NCI-H2081 (cell line): Measurements from ENCODE around the gene PEX6.
A peak's percentile ranks its signal among the peaks of the same experiment; 100 is the strongest.
"Not testable (repeated sequence)": the region's sequence is repeated elsewhere in the genome, so short reads cannot be mapped to it uniquely, and the experiment has no call there.

Experiments
- DNase-seq, 2 experiments: peaks; one replicate each; lab custom pipeline; 2025; lab: John Stamatoyannopoulos, UW

The PEX6 gene

DNA sequence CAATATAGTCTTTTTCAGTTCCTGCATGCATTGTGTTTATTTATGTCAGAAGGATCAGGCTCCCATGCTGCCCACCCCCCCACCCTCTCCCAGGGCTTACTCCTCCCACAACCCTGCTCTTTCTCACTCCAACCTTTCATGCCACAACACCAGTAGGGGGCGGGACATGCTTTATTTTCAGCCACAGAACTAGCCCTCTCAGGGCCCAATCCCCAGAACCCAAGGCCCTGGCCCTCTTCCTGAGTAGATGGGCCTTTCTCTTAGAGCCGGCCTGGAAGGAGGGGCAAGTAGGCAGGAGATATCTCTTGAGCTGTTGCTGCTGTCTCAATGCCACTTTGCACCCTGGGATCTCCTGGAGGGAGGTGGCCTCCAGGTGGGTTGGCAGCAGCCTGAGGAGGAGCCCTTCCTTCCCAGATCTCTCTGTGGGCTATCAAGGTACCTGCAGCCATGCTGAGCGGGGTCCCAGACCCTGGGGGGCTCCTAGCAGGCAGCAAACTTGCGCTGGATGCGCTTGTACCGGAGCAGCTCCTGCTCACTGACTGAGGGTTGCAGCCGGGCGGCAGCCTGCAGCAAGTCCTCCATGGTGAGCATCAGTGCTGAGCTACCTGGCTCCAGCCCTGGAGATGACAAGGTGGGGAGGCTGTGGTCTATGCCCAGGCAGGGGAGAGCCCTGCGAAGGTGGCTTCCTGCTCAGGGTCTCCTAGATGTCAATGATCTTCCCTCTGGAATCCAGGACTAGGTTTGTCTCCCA is 15.0 kb downstream of the PEX6 start:
- DNase-seq, result peak in 1 of 2 experiments; percentile 17

DNA sequence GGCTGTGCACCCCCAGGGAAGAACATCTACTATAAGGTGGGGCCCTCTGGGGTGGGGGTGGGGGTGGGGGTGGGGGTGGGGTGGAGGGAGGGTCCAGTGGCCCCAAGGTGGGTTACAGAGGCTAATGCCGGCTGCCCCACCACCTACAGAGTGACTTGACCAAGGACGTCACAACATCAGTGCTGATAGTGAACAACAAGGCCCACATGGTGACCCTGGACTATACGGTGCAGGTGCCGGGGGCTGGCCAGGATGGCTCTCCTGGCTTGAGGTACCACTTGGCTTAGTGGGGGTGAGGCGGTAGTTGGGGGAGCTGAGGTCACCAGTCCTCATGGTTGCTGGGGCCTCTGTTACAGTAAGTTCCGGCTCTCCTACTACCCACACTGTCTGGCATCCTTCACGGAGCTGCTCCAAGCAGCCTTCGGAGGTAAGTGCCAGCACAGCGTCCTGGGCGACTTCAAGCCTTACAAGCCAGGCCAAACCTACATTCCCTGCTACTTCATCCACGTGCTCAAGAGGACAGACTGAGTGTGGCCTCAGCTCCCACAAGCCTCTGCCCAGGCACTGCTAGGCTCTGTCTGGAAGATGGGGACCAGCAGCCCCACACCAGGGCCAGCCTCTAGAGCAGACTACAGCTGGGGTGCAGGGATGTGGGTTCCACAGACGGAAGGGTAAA is 15.7 kb downstream of the PEX6 start:
- DNase-seq, result no peak

DNA sequence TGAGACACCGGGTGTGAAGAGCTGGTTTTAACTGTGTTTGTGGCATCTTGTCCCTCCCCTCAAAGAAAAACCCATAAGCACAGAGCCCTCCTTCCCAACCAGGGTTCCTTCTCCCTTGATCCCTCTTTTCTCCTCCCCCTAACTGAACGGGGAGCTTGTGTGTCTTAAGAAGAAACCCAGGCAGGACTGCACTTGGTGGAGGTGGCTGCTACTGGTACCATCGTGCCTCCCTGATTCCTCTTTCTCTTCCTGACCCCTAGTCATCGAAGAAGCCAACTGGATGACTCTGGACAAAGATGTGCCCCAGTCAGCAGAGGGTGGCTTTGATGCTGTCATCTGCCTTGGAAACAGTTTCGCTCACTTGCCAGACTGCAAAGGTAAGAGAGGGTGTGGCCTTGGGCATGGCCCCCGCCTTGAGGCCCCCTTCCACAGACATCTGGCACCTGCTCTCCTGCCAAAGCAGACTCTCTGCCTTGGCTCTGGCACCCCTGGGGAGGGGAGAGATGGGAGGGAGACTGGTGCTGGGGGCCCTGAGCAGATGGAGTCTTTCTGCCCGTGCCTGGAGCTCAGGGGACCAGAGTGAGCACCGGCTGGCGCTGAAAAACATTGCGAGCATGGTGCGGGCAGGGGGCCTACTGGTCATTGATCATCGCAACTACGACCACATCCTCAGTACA is 16.3 kb downstream of the PEX6 start:
- DNase-seq, result no peak

DNA sequence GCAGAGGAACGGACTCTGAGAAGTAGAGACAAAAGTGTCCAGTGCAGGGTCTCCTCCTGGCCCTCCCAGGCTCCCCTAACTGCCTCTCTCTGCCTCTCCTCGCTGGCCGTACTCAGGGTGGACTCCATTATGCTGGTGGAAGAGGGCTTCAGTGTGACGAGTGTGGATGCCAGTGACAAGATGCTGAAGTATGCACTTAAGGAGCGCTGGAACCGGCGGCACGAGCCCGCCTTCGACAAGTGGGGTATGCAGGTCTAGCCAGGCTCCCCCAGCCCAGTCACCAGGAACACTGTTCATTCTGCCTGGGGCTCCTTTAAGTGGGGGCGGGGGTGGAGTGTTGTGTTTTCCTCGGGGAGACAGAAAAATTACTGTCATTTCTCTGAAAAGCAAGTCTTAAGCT is 16.9 kb downstream of the PEX6 start:
- DNase-seq, result no peak

DNA sequence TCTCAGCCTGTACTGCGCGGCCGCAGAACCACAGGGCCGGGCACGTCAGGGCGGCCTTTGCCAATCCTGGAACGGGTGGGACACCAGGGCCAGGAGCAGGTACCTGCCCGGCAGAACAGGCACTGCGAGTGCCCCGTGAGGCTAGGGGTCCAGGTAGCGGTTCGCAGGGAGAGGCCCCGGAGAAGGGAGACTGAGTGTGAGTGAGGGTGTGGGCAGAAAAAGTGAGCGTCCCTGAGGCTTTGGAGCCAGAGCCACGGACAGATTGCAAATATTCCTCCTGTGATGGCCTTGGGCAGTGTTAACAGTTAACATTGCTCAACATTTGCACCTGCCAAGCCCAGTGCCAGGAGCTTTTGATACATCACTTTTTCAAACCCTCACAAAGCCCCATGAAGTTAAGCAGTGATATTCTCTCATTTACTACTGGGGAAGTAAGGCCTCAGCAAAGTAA is 17.9 kb downstream of the PEX6 start:
- DNase-seq, result no peak

DNA sequence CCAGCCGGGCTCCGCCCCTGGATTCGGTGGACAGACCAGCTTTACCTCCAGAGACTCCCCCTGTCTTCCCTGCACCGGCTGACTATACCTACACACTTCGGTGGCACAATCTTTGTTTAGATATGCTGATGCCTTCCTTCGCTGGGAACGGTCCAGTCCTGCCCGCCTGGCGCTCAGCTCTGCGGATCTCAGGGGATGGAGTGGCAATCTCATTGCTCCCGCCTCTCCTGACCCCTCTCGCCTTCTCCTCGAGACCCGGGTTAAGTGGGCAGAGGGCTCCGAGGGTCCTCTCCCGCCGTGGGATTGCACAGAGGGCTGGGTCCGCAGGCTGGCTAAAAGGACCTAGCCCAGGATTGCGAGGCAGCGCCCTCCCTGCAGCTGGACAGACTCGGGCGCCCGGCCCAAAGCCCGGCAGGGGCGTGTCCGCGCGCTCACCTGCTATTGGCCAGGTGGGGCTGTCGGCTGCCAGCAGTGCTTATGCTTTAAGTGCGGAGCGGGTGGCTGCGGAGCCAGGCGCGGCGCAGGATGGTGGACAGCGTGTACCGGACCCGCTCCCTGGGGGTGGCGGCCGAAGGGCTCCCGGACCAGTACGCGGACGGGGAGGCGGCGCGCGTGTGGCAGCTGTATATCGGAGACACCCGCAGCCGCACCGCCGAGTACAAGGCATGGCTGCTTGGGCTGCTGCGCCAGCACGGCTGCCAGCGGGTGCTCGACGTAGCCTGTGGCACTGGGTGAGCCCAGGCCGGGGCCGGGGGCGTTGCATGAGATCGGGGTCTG is 18.6 kb downstream of the PEX6 start, which contains the start of gene GNMT:
TSS of gene GNMT (plus strand) at position 512 of the 777 bp plus-strand sequence. CDS start at position 526, 14 bp downstream.
- DNase-seq, result peak; percentile 51 to 62

DNA sequence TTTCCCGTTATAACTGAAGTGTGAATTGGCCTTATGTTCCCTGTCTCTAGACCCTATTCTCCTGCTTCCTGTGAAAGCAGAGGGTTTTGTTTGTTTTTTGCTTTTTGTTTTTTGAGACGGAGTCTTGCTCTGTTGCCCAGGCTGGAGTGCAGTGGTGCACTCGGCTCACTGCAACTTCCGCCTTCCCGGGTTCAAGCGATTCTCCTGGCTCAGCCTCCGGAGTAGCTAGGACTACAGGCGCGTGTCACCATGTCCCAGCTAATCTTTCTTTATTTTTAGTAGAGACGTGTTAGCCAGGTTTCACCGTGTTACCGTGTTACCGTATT is 19.1 kb downstream of the PEX6 start:
- no peak for DNase-seq

DNA sequence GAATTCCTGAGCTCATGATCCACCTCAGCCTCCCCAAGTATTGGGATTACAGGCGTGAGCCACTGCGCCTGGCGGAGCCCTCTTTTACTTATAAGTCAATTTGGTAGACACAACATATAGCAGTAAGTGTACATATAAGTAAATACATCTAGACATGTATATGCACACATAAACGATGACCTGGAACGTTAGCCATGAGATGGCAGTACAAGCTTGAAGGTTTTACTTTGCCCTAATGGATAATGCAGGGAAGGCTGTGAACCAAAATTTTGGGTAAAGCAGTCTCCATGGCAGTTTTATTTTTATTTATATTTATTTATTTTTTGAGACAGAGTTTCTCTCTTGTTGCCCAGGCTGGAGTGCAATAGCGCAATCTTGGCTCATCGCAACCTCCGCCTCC is 20.9 kb downstream of the PEX6 start:
- DNase-seq, result no peak

DNA sequence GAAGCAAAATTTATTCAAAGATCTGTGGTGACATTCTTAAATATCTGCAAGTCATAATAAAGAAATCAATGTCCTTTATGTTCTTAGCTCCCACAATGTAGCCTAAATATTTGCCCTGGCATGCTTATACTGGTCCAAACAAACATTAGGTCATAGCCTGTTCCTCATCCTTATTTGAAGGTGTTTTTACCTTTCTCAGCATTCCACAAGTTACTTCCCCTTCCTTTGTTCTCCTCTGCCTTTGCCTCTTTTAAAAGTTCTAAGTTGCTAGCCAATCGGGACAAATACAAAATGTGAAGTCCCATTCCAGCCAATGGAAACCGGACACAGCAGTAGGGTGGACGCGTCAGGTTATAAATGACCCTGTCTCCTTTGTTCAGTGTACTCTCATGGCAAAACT is 24.6 kb downstream of the PEX6 start:
- DNase-seq, result not testable (repeated sequence)

DNA sequence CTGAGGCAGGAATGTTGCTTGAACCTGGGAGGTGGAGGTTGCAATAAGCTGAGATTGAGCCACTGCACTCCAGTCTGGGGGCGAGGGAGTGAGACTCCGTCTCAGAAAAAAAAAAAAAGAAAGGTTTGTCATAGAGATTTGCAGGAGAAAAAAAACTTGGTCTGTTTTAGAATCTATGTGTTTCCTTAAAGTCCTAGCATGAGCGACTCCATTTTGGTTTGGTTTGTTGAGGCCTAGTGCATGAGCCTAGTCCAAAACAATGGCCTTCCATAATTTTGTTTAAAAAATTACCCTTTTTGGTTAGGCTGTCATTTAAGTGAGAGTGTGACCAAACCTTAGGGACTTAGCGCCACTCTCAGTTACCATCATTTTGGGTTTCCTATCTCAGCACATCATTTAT is 26.6 kb downstream of the PEX6 start:
- DNase-seq, result no peak

DNA sequence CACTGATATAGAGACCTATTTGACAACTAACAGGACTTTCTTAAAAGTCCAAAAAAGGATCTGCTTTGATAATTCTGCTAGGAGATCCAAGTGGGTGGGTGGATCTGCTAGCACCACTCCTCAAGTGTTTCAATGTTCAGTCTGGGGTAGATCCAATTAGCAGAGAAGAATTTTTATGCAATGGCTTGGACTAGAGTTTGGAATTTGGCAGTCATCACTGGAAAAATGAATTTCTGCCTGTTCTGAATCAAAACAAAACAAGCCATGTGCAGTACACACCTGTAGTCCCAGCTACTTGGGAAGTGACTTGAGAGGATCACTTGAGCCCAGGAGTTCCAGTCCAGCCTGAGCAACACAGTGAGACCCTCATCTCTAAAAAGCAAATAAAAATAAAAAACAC is 31.0 kb downstream of the PEX6 start:
- no peak for DNase-seq

DNA sequence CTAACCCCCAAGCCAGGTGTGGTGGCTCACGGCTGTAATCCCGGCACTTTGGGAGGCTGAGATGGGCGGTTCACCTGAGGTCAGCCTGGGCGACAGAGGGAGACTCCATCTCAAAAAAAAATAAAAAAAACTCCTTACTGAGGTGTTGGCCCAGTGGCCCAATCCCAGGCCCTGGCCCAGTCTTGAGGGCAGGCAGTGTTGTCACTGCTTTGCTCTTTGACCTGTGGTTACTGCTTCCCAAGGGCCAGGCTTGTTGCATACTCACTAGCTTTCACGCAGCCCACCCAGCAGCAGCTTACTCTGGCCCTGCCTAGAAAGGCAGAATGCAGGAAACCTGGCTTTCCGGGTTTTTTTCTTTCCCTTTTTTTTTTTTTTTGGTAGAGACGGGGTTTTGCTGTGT is 36.5 kb downstream of the PEX6 start:
- no peak for DNase-seq

DNA sequence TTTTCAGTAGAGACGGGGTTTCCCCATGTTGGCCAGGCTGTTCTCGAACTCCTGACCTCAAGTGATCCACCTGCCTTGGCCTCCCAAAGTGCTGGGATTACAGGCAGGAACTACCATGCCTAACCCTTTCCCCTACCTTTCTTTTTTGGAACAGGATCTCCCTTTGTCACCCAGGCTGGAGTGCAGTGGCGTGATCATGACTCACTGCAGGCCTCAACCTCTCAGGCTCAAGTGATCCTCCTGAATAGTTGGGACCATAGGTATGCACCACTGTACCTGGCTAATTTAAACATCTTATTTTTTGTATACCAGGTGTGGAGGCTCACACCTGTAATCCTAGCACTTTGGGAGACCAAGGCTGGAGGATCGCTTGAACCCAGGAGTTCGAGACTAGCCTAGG is 37.6 kb downstream of the PEX6 start:
- not testable (repeated sequence) for DNase-seq

DNA sequence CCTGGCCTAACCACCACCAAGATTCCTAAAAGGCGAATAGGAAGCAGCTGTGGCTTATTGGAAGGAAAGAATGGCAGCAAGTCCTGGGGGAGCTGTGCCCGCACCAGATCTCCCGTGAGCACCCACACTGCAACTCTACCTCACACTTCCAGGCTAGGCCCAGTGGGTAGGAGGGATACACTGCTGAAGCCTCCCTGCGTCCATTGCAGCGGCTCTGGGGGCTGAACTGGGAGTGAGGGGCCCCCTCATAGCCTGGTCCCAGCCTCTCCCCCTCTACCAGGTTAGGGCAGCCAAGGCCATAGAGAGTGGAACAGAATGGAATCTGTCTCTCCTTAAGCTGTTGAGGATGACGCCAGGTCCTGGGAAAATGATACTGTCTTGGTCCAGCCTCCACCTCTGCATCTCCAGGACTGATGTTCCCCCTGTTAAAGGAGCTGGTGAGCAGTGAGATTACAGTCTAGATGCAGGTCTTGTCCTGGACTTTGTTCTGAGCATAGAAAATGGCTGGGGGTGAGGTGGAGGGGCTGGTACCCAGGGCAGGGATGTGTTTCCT is 38.4 kb downstream of the PEX6 start:
- DNase-seq, result no peak

DNA sequence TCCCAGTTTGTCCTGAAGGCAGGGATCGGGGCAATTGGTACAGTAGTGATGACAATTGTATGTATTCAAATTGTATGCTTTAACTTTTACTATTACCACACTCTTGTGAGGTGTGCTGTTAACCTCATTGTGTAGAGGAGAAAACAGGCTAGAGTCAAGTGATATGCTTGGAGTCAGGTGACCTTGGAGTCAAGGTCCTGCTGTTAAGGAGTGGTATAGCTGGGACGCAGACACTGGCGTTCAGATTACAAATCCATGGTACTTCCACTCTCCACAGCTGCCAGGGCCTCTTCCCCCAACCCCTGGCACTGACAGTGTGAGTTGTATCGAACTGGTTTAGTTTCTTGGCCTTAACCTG is 39.2 kb downstream of the PEX6 start:
- no peak for DNase-seq

DNA sequence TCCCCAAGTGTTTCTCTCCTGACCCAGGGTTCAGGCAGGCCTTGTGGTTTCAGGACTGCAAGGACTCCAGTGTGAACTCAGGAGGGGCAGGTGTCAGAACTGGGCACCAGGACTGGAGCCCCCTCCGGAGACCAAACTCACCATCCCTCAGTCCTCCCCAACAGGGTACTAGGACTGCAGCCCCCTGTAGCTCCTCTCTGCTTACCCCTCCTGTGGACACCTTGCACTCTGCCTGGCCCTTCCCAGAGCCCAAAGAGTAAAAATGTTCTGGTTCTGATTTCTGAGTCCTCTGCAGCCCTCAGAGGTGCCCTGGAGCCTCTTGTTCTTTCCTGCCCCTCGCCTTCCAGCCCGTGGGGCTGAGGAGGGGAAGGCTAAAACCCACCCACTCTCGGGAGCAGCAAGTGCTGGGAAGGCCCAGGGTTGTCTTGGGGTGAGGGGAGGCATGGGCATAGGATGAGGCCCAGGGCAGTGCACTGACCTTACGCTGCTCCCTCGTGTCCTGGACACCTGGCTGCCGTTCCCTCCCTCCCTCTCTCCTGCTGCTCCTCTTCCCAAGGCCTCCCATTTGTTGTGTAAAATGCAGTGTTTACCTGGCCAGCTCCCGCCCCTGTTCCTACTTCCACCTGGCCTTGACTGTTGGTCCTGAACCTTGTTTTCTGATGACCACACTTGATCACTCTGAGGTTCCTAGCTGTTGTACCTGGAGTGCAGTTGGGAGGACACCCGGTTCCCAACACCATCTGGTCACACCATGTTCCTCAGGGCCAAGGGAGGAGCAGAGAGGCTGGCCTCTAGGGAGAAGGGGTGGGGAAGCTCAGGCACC is 39.8 kb downstream of the PEX6 start:
- no peak for DNase-seq

DNA sequence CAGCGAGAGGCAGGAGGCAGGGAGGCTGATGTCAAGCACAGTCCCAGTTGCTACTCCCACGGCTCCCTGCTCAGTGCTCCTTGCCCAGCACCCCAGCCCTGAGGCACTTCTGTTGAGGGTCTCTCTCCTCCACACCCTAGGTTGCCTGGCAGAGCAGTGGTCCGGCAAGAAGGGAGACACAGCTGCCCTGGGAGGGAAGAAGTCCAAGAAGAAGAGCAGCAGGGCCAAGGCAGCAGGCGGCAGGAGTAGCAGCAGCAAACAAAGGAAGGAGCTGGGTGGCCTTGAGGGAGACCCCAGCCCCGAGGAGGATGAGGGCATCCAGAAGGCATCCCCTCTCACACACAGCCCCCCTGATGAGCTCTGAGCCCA is 40.6 kb downstream of the PEX6 start:
- DNase-seq, result no peak

DNA sequence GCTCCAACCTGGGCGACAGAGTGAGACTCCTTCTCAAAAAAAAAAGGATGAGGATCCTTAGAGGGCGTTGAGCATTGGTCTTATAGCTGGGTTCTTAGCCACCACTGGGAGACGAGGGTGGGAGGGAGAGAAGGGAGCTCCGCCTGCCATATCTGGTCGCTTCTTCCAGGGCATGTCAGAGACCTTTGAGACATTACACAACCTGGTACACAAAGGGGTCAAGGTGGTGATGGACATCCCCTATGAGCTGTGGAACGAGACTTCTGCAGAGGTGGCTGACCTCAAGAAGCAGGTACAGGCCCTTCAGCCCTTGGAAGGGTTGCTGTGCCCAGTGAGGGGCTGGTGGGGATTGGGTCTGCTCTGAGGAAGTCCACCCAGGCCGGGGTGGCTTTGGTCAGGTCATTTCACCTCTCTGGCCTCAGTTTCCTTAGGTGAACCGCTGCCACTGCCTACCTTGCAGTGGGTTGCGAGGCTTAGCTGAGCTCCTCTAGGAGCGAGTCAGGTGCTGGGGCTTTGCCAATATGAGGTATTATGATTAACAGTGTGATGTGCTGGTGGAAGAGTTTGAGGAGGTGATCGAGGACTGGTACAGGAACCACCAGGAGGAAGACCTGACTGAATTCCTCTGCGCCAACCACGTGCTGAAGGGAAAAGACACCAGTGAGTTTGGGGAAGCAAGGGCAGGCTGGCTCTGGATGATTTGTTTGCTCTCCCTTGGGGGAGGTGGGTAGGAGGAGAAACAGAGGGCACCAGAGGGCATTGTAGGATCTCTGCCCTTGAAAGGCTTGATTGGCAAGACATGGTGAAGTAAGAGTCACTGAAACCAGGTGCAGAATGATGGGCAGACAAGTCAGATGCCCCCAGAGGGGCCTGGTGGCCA is 41.2 kb downstream of the PEX6 start:
- DNase-seq, result no peak

DNA sequence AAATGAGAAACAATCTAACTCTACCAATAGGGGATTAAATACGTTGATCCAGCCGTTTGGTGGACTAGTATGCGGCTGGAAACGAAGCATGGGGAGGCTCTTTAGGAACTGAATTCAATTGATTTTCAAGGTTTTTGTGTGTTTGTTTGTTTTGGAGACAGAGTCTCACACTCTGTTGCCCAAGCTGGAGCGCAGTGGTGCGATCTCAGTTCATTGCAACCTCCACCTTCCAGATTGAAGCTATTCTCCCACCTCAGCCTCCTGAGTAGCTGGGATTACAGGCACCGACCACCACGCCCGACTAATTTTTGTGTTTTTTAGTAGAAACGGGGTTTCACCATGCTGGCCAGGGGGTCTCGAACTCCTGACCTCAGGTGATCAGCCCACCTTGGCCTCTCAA is 42.6 kb downstream of the PEX6 start:
- no peak for DNase-seq

DNA sequence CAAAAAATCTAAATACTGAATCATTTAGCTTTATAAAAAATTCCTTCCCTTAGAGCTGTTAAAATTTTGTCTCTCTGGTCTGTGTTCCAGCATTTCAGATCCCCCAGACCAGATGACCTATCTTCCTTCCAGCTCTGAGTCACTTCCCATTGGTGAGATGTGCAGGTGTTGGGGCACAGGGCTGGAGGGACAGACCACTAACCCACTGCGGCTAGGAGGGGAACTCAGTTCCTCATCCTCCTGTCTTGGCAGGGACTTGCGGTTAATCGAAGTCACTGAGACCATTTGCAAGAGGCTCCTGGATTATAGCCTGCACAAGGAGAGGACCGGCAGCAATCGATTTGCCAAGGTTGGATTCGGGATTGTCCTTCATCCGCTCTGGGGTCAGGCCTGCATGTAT is 43.7 kb downstream of the PEX6 start:
- no peak for DNase-seq
